ENCODE measurements around the gene TLK1.

The TLK1 gene

DNA sequence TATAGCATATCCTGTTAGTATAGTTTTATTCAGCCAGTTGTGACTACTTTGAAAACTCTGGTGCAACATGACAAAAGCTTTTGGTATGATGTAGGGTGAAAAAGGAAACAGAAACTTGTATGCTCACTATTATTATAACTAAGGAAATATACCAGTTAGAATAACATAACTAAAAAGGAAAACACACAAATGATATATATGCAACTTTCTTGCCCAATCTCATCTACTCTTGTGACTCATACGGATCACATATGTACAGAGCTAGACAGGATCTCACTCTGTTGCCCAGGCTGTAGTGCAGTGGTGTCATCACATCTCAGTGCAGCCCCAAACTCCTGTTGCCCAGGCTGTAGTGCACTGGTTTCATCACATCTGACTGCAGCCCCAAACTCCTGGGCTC, 12.4 kb upstream of the TLK1 start:
- no peak for DNase-seq (ENCODE audit: low spot score)
- TF ChIP-seq CTCF (IDR thresholded peaks at IDR 0.05; ENCODE audit: borderline replicate concordance, control extremely low read depth, extremely low read depth, insufficient read depth, missing control alignments), result no peak
- in situ Hi-C loops (cut with MboI; ENCODE audit: low sequenced_read_pairs, unreplicated experiment), result no loop called here

DNA sequence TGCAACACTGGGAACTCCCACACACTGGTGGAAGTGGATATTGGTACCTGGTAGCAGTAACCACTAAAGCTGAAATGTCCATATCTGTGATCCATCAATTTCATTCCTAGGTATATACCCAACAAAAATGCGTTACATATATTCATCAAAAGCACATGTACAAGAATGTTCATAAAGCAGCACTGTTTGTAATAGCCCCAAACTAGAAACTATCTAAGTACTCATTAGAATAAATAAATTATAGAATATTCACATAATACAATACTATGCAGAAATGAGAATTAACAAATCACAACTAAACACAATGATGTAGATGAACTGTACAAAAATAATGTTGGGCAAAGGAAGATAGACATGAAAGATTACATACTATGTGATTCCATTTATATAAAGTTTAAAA, 11.1 kb upstream of the TLK1 start:
- in situ Hi-C loops (cut with MboI; ENCODE audit: low sequenced_read_pairs, unreplicated experiment), result no loop called here
- DNase-seq (ENCODE audit: low spot score), result no peak
- TF ChIP-seq CTCF (IDR thresholded peaks at IDR 0.05; ENCODE audit: borderline replicate concordance, control extremely low read depth, extremely low read depth, insufficient read depth, missing control alignments), result no peak

- in situ Hi-C loops (cut with MboI; ENCODE audit: low sequenced_read_pairs, unreplicated experiment), result loop anchor here (10.0 kb wide), 1 partner anchor 145 kb away; no protein-coding TSS in a partner anchor
- no peak for TF ChIP-seq CTCF (IDR thresholded peaks at IDR 0.05; ENCODE audit: borderline replicate concordance, control extremely low read depth, extremely low read depth, insufficient read depth, missing control alignments)
- no peak for DNase-seq (ENCODE audit: low spot score)
Observed at GRCh38 chr2:171169839-171170238, 9.1 kb upstream of the TLK1 start.

DNA sequence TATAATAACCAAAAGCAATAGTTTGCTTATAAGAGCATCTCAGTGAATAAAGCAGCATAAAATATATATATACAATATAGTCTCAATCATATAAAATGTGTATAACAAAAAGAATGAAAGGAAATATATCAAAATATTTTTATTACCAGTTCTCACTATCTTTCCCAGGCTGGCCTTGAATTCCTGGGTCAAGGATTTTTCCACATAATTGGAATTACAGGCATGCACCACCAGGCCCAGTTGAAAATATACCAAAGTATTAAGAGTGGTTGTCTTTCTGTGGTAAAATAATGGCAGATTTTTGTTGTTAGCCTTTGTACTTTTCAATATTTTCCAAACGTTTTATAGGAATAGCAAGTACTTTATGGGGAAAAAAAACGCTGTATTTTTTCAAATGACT, 8.6 kb upstream of the TLK1 start:
- DNase-seq (ENCODE audit: low spot score), result no peak
- in situ Hi-C loops (cut with MboI; ENCODE audit: low sequenced_read_pairs, unreplicated experiment), result loop anchor here (10.0 kb wide), 1 partner anchor 145 kb away; no protein-coding TSS in a partner anchor
- TF ChIP-seq CTCF (IDR thresholded peaks at IDR 0.05; ENCODE audit: borderline replicate concordance, control extremely low read depth, extremely low read depth, insufficient read depth, missing control alignments), result no peak

DNA sequence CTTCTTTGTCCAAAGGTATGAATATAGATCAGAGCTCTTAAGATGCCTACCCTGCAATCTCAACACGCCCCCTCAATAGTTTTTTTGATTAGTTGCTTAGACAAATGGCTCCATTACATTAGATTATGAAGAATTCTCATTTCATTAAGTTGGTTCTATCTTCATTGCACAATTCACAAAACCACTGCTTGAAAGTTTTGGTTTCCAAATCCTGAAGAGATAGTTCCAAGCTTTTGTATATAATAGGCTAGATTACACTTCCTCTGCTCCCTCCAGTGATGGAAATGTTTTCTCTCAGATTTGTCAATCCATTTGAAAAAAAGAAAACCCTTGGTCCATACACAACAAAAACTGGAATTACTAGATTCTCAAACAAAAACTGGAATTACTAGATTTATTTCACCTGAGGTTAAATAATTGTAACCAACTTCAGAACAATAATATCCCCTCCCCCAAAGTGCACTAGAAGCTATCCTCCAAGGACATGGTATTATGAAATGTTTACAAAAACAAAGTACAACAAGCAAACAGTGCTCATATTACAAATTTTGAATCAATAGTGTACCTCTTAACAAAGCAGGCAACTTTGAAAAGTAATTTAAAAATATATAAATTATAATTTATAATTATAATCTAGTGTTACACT, 6.8 kb upstream of the TLK1 start:
- in situ Hi-C loops (cut with MboI; ENCODE audit: low sequenced_read_pairs, unreplicated experiment), result loop anchor here (10.0 kb wide), 1 partner anchor 147 kb away; no protein-coding TSS in a partner anchor

DNA sequence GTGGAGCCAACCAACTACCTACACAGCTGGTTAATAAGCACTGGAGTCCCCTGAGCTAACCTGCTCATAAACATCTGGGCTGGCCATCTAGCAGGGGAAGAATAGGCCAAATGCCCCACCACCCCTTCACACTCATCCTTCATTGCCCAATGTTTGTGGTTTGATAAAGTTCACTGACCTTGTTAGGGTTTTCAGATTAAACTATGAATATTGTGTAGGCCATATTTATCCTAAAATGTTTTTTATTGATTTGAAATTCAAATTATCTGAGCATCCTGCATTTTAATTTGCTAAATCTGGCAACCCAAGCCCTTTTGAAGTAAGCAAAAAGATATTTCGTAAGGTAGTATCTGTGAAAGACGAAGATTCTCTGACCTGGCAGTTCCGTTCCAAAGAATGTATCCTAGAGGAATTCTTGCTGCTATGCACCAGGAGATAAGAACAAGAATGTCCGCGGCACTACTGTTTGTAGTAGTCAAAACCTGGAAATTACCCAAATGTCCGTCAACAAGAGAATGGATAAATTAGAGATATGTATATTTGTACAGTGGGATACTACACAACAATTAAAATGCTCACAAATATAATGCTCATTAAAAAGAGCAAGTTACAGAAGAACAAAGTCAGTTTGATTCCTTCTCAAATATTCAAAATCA, 5.8 kb upstream of the TLK1 start:
- TF ChIP-seq CTCF (IDR thresholded peaks at IDR 0.05; ENCODE audit: borderline replicate concordance, control extremely low read depth, extremely low read depth, insufficient read depth, missing control alignments), result no peak
- no peak for DNase-seq (ENCODE audit: low spot score)
- in situ Hi-C loops (cut with MboI; ENCODE audit: low sequenced_read_pairs, unreplicated experiment), result loop anchor here (10.0 kb wide), 1 partner anchor 148 kb away; no protein-coding TSS in a partner anchor

More for the DNA sequence above, 6.8 kb upstream of the TLK1 start:
- TF ChIP-seq CTCF (IDR thresholded peaks at IDR 0.05; ENCODE audit: borderline replicate concordance, control extremely low read depth, extremely low read depth, insufficient read depth, missing control alignments), result no peak
- DNase-seq (ENCODE audit: low spot score), result no peak

Data from GM13976 (cell line).